WTC11 (cell line): ENCODE results near the gene EEF2K. TPM values are rescaled to one million over a fixed set of nuclear protein-coding genes. Genes with fewer than 3 reads are reported as not detected.

Experiments used
- ATAC-seq: fragments of 200-7000 bp; cut with Tn5 transposase; 2 replicates; pipeline ENCODE4 v1.10.0; 2021; ENCODE audit warnings: mild to moderate bottlenecking, moderate library complexity
- CTCF ChIA-PET: fragments of 300-600 bp; sonication (Branson Sonifier 250); formaldehyde crosslinking; loops from one replicate; lab custom pipeline; 2021; ENCODE audit warnings: antibody characterized with exemption; lab: Charles Lee
- POLR2A ChIA-PET: fragments of 350-600 bp; sonication (Branson Sonifier 250); formaldehyde crosslinking; loops from one replicate; lab custom pipeline; 2021; ENCODE audit warnings: antibody characterized with exemption; lab: Charles Lee
- DNase-seq: peaks from one replicate; pipeline ENCODE4 v3.0.0; 2021; ENCODE audit warnings: low spot score
- H3K27ac Mint-ChIP-seq: 2 replicates; pipeline ENCODE4 v1.8.0; 2021; ENCODE audit warnings: mixed read lengths
- H3K27me3 Mint-ChIP-seq: 2 replicates; pipeline ENCODE4 v1.8.0; 2021; ENCODE audit warnings: low read depth, mild to moderate bottlenecking, moderate library complexity, mixed read lengths
- H3K36me3 Mint-ChIP-seq: 2 replicates; pipeline ENCODE4 v1.8.0; 2021; ENCODE audit warnings: mixed read lengths
- H3K4me1 Mint-ChIP-seq: 2 replicates; pipeline ENCODE4 v1.8.0; 2022; ENCODE audit warnings: mixed read lengths
- H3K4me3 Mint-ChIP-seq: 2 replicates; pipeline ENCODE4 v1.8.0; 2021; ENCODE audit warnings: mild to moderate bottlenecking, moderate library complexity, mixed read lengths
- H3K9me3 Mint-ChIP-seq: 2 replicates; pipeline ENCODE4 v1.8.0; 2021; ENCODE audit warnings: mixed read lengths
- ATF1 ChIP-seq: sonication (generic); formaldehyde crosslinking; IDR thresholded peaks from 2 replicates; pipeline ENCODE4 v1.8.1; 2023; ENCODE audit warnings: mild to moderate bottlenecking, moderate library complexity, missing genetic modification reagents
- CBFB ChIP-seq: sonication (generic); formaldehyde crosslinking; IDR thresholded peaks from 2 replicates; pipeline ENCODE4 v1.8.1; 2022; ENCODE audit warnings: mild to moderate bottlenecking, low read depth, missing genetic modification reagents
- ELF4 ChIP-seq: sonication (generic); formaldehyde crosslinking; IDR thresholded peaks from 2 replicates; pipeline ENCODE4 v1.8.1; 2022; ENCODE audit warnings: low read depth, mild to moderate bottlenecking, moderate library complexity, missing genetic modification reagents
- EMX1 ChIP-seq: fragments of 250-450 bp; sonication (Bioruptor Pico); IDR thresholded peaks from 2 replicates; pipeline ENCODE4 v1.8.0; 2021; ENCODE audit warnings: mild to moderate bottlenecking
- JAZF1 ChIP-seq: fragments of 250-450 bp; sonication (Bioruptor Pico); IDR thresholded peaks from 2 replicates; pipeline ENCODE4 v1.9.0; 2021; ENCODE audit warnings: moderate library complexity, mild to moderate bottlenecking, inconsistent platforms
- MXD4 ChIP-seq: fragments of 250-450 bp; sonication (Bioruptor Pico); IDR thresholded peaks from 2 replicates; pipeline ENCODE4 v1.8.0; 2021; ENCODE audit warnings: mild to moderate bottlenecking, moderate library complexity, borderline replicate concordance
- OVOL2 ChIP-seq: fragments of 250-450 bp; sonication (Bioruptor Pico); IDR thresholded peaks from 2 replicates; pipeline ENCODE4 v1.9.0; 2021; ENCODE audit warnings: mild to moderate bottlenecking, borderline replicate concordance
- RELA ChIP-seq: sonication (generic); formaldehyde crosslinking; IDR thresholded peaks from 2 replicates; pipeline ENCODE4 v1.8.1; 2022; ENCODE audit warnings: missing genetic modification reagents, mild to moderate bottlenecking, borderline replicate concordance
- RORB ChIP-seq: fragments of 250-450 bp; sonication (Bioruptor Pico); IDR thresholded peaks from 2 replicates; pipeline ENCODE4 v1.9.0; 2021; ENCODE audit warnings: mild to moderate bottlenecking
- TEAD4 ChIP-seq: sonication (generic); formaldehyde crosslinking; IDR thresholded peaks from 2 replicates; pipeline ENCODE4 v1.8.0; 2022; ENCODE audit warnings: mild to moderate bottlenecking, missing genetic modification reagents
- TP53 ChIP-seq: sonication (generic); formaldehyde crosslinking; IDR thresholded peaks from 2 replicates; pipeline ENCODE4 v1.8.1; 2023; ENCODE audit warnings: mild to moderate bottlenecking, missing genetic modification reagents
- ZBTB21 ChIP-seq: sonication (generic); formaldehyde crosslinking; IDR thresholded peaks from 2 replicates; pipeline ENCODE4 v1.8.1; 2023; ENCODE audit warnings: mild to moderate bottlenecking, missing genetic modification reagents, borderline replicate concordance
- ZNF232 ChIP-seq: sonication (generic); formaldehyde crosslinking; IDR thresholded peaks from 2 replicates; pipeline ENCODE4 v1.8.0; 2022; ENCODE audit warnings: mild to moderate bottlenecking, missing genetic modification reagents
- ZNF396 ChIP-seq: fragments of 250-450 bp; sonication (Bioruptor Pico); IDR thresholded peaks from 2 replicates; pipeline ENCODE4 v1.8.0; 2021; ENCODE audit warnings: mild to moderate bottlenecking, moderate library complexity, borderline replicate concordance
- ZNF416 ChIP-seq: fragments of 250-450 bp; sonication (Bioruptor Pico); IDR thresholded peaks from 2 replicates; pipeline ENCODE4 v1.9.0; 2021; ENCODE audit warnings: mild to moderate bottlenecking, inconsistent platforms
- total RNA-seq: library from RNA; stranded (reverse); gene quantifications from 3 replicates; pipeline ENCODE4 v1.2.3, GENCODE V29; 2021
- TF ChIP-seq, protein P1 (sequence below): sonication (generic); formaldehyde crosslinking; IDR thresholded peaks from 2 replicates; pipeline ENCODE4 v1.8.0; 2022; ENCODE audit warnings: mild to moderate bottlenecking, missing genetic modification reagents
- TF ChIP-seq, protein P2 (sequence below): sonication (generic); formaldehyde crosslinking; IDR thresholded peaks from 2 replicates; pipeline ENCODE4 v1.8.1; 2023; ENCODE audit warnings: mild to moderate bottlenecking, missing genetic modification reagents
- TF ChIP-seq, protein P3 (sequence below): sonication (generic); formaldehyde crosslinking; IDR thresholded peaks from 2 replicates; pipeline ENCODE4 v1.8.1; 2023; ENCODE audit warnings: mild to moderate bottlenecking, missing genetic modification reagents
- TF ChIP-seq, protein P4 (sequence below): fragments of 250-450 bp; sonication (Bioruptor Pico); IDR thresholded peaks from 2 replicates; pipeline ENCODE4 v1.8.0; 2021; ENCODE audit warnings: mild to moderate bottlenecking

Gene EEF2K
- total RNA-seq, 1 experiment from 2014 or later: 26.7 TPM

DNA sequence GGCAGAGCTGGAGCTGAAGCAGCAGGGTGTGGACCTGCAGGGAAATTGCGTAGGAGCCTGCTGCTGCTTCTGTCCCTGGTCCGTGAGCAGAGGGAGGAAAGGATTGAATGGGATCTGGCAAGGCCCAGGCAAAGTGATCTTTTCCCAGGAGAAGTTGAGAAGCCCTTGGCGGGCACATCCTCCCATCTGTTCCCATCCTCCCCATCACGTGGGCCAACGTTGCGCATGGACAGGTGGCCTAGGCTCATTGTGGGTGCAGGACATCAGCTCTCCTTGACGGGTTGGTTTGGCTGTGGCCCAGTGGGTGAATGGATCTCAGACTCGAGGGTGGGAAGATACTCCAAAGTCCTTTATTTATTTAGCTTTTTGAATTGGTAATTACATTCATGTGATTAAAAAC, 61.7 kb downstream of the EEF2K start (continued):
- TF ChIP-seq, protein P1, sequence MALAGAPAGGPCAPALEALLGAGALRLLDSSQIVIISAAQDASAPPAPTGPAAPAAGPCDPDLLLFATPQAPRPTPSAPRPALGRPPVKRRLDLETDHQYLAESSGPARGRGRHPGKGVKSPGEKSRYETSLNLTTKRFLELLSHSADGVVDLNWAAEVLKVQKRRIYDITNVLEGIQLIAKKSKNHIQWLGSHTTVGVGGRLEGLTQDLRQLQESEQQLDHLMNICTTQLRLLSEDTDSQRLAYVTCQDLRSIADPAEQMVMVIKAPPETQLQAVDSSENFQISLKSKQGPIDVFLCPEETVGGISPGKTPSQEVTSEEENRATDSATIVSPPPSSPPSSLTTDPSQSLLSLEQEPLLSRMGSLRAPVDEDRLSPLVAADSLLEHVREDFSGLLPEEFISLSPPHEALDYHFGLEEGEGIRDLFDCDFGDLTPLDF (CRISPR knock-in tag): no peak

DNA sequence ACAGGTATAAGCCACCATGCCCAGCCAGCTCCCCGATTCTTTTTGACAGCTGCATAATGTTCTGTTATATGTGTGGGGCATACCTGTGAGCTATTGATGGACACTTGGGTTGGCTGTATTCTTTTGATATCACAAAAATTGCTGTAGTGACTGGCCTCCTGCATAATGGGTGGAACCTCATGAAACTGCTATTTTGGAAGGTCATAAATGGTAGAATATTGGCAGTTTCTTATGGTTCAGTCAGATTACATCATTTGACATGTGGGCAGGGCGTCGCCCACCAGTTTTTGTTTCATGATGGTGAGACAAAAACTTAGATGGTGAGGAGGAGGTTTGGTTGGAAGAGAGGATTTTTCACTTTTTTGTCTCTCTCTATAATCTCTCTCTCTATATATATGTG, 64.4 kb downstream of the EEF2K start:
- H3K27ac Mint-ChIP-seq: no peak overlapping the region
- CTCF ChIA-PET: interaction anchor here (1.2 kb wide), 1 partner anchor 30 kb away, joined by 3 read pairs; no protein-coding TSS in a partner anchor
- POLR2A ChIA-PET: interaction anchor here (0.7 kb wide), 1 partner anchor 87 kb away, joined by 4 read pairs; no protein-coding TSS in a partner anchor

DNA sequence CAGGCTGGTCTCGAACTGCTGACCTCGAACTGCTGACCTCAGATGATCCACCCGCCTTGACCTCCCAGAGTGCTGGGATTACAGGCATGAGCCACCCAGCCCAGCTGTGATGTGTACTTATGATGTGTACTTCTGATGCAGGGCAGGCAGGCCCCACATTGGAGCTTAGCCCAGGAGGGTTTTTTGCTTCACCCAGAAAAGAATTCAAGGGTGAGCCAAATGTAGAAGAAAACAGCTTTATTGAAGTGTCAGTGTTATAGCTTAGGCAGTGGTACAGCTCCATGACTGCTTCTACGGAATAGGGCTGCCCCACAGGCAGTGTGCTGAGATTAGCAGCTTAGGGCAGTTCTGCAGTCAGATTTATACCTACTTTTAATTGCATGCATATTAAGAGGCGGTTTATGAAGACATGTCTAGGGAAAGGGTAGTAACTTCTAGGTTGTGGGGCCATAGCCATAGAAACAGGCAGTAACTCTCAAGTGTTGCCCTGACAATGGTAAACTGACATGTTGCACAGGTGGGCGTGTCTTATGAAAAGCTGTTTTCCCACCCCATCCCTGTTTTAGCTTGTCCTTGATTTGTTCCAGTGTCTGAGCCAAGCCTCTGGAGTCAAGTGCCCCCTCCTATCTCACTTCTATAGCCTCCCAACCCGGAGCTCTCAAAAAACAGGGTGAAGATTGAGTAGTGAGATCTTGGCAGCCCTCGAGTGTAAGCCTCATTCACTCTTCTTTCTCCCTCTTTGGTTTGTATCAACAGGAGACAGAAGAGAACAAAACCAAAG, 67.0 kb downstream of the EEF2K start:
- no peak for ATAC-seq
- ChIA-PET CTCF (no interaction called here), POLR2A (no interaction called here)
- no peak for DNase-seq
- Mint-ChIP-seq H3K4me1 (no peaks in the 10 kb centered on the region; the same call in 1 of the 2 replicates), H3K4me3 (no peak overlapping the region), H3K27me3 (no peaks in the 10 kb centered on the region), H3K36me3 (peaks cover 27% of the 10 kb centered on the region; the same call in 1 of the 2 replicates), H3K27ac (no peak overlapping the region), H3K9me3 (no peaks in the 10 kb centered on the region)
- TF ChIP-seq ZNF232 (CRISPR knock-in tag) (no peak), ELF4 (no peak), RELA (CRISPR knock-in tag) (no peak), ZNF396 (CRISPR knock-in tag) (no peak), OVOL2 (CRISPR knock-in tag) (no peak), CBFB (CRISPR knock-in tag) (no peak), EMX1 (CRISPR knock-in tag) (no peak), TP53 (no peak), ZBTB21 (CRISPR knock-in tag) (no peak), RORB (CRISPR knock-in tag) (no peak), MXD4 (CRISPR knock-in tag) (no peak), JAZF1 (CRISPR knock-in tag) (no peak), ATF1 (CRISPR knock-in tag) (no peak)
- TF ChIP-seq, protein P2, sequence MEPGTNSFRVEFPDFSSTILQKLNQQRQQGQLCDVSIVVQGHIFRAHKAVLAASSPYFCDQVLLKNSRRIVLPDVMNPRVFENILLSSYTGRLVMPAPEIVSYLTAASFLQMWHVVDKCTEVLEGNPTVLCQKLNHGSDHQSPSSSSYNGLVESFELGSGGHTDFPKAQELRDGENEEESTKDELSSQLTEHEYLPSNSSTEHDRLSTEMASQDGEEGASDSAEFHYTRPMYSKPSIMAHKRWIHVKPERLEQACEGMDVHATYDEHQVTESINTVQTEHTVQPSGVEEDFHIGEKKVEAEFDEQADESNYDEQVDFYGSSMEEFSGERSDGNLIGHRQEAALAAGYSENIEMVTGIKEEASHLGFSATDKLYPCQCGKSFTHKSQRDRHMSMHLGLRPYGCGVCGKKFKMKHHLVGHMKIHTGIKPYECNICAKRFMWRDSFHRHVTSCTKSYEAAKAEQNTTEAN: no peak
- TF ChIP-seq, protein P3, sequence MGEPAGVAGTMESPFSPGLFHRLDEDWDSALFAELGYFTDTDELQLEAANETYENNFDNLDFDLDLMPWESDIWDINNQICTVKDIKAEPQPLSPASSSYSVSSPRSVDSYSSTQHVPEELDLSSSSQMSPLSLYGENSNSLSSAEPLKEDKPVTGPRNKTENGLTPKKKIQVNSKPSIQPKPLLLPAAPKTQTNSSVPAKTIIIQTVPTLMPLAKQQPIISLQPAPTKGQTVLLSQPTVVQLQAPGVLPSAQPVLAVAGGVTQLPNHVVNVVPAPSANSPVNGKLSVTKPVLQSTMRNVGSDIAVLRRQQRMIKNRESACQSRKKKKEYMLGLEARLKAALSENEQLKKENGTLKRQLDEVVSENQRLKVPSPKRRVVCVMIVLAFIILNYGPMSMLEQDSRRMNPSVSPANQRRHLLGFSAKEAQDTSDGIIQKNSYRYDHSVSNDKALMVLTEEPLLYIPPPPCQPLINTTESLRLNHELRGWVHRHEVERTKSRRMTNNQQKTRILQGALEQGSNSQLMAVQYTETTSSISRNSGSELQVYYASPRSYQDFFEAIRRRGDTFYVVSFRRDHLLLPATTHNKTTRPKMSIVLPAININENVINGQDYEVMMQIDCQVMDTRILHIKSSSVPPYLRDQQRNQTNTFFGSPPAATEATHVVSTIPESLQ: no peak
- TF ChIP-seq, protein P4, sequence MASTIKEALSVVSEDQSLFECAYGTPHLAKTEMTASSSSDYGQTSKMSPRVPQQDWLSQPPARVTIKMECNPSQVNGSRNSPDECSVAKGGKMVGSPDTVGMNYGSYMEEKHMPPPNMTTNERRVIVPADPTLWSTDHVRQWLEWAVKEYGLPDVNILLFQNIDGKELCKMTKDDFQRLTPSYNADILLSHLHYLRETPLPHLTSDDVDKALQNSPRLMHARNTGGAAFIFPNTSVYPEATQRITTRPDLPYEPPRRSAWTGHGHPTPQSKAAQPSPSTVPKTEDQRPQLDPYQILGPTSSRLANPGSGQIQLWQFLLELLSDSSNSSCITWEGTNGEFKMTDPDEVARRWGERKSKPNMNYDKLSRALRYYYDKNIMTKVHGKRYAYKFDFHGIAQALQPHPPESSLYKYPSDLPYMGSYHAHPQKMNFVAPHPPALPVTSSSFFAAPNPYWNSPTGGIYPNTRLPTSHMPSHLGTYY: no peak

More for the DNA sequence above, 64.4 kb downstream of the EEF2K start:
- no peaks in the 10 kb centered on the region for H3K27me3 Mint-ChIP-seq
- no peaks in the 10 kb centered on the region for H3K9me3 Mint-ChIP-seq
- TF ChIP-seq ZNF416 (CRISPR knock-in tag) (no peak), TEAD4 (CRISPR knock-in tag) (no peak)
- TF ChIP-seq, all 79 proteins: peak for 0
- ATAC-seq (no peak), DNase-seq (no peak)
- Mint-ChIP-seq H3K4me1 (no peaks in the 10 kb centered on the region), H3K36me3 (peaks cover 36% of the 10 kb centered on the region), H3K4me3 (no peak overlapping the region)
